ENCODE data around the gene RNF19B.

The RNF19B gene

GRCh38 chr1:32900956-32901822, 63.4 kb downstream of the RNF19B start, which contains the start of gene TMEM54:
Gene TMEM54, minus strand, starts transcription at chr1:32901389. Its CDS starts 151 bp downstream, at chr1:32901238.
- DNase-seq (ENCODE audit: low spot score), result no peak

- no peak for DNase-seq (ENCODE audit: low spot score)
Measured at GRCh38 chr1:32900371-32900955, 64.1 kb downstream of the RNF19B start.

- no peak for DNase-seq (ENCODE audit: low spot score)
Measured at GRCh38 chr1:32899586-32900296, 64.9 kb downstream of the RNF19B start.

GRCh38 chr1:32898958-32899357, 65.7 kb downstream of the RNF19B start:
- DNase-seq (ENCODE audit: low spot score), result no peak

- DNase-seq (ENCODE audit: low spot score), result no peak
Measured at GRCh38 chr1:32898056-32898455, 66.6 kb downstream of the RNF19B start.

- no peak for DNase-seq (ENCODE audit: low spot score)
Measured at GRCh38 chr1:32897082-32898049, 67.2 kb downstream of the RNF19B start.

- no peak for DNase-seq (ENCODE audit: low spot score)
Measured at GRCh38 chr1:32896451-32896850, 68.2 kb downstream of the RNF19B start.

- DNase-seq (ENCODE audit: low spot score), result no peak
Measured at GRCh38 chr1:32895325-32896215, 69.0 kb downstream of the RNF19B start.

GRCh38 chr1:32894681-32895080, 69.9 kb downstream of the RNF19B start:
- no peak for DNase-seq (ENCODE audit: low spot score)

GRCh38 chr1:32894019-32894600, 70.5 kb downstream of the RNF19B start:
- no peak for DNase-seq (ENCODE audit: low spot score)

GRCh38 chr1:32893198-32894018, 71.2 kb downstream of the RNF19B start:
- DNase-seq (ENCODE audit: low spot score), result peak; percentile 83

- no peak for DNase-seq (ENCODE audit: low spot score)
Measured at GRCh38 chr1:32892368-32893197, 72.0 kb downstream of the RNF19B start.

GRCh38 chr1:32891630-32892029, 73.0 kb downstream of the RNF19B start:
- no peak for DNase-seq (ENCODE audit: low spot score)

- no peak for DNase-seq (ENCODE audit: low spot score)
Measured at GRCh38 chr1:32891241-32891570, 73.4 kb downstream of the RNF19B start.

GRCh38 chr1:32890516-32891240, 73.9 kb downstream of the RNF19B start:
- no peak for DNase-seq (ENCODE audit: low spot score)

- DNase-seq (ENCODE audit: low spot score), result peak; percentile 33
Measured at GRCh38 chr1:32889731-32890278, 74.8 kb downstream of the RNF19B start.

GRCh38 chr1:32888677-32889420, 75.8 kb downstream of the RNF19B start:
- DNase-seq (ENCODE audit: low spot score), result no peak
